ENCODE results near the gene LCMT1.

Gene LCMT1

DNA sequence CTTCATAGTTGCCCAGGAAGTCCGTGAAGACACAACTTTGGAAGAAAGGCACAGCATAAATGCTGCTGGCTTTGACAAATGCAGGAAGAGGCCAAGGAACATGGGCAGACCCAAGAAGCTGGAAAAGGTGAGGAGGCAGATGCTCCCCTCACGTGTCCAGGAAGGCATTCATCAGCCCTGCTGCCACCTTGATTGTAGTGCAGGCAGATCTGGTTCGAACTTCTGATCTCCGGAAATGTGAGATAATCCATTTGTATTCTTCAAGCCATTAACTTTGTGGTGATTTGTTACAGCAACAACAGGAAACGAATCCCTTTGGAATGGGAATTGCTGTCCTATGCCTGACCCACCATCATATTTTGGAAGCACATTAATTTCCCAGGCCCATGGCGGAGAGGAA, 28.5 kb upstream of the LCMT1 start:
- DNase-seq (ENCODE audit: low spot score), result no peak
- TF ChIP-seq, protein P1, sequence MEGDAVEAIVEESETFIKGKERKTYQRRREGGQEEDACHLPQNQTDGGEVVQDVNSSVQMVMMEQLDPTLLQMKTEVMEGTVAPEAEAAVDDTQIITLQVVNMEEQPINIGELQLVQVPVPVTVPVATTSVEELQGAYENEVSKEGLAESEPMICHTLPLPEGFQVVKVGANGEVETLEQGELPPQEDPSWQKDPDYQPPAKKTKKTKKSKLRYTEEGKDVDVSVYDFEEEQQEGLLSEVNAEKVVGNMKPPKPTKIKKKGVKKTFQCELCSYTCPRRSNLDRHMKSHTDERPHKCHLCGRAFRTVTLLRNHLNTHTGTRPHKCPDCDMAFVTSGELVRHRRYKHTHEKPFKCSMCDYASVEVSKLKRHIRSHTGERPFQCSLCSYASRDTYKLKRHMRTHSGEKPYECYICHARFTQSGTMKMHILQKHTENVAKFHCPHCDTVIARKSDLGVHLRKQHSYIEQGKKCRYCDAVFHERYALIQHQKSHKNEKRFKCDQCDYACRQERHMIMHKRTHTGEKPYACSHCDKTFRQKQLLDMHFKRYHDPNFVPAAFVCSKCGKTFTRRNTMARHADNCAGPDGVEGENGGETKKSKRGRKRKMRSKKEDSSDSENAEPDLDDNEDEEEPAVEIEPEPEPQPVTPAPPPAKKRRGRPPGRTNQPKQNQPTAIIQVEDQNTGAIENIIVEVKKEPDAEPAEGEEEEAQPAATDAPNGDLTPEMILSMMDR (IDR thresholded peaks at IDR 0.05), result no peak
- H3K4me3 ChIP-seq, result no peak overlapping the region

GRCh38 chr16:25083701-25084100, 27.8 kb upstream of the LCMT1 start:
- no peak overlapping the region for H3K4me3 ChIP-seq

More for the DNA sequence above, 28.5 kb upstream of the LCMT1 start:
- H3K27ac ChIP-seq, result no peak overlapping the region

GRCh38 chr16:25084797-25085196, 26.7 kb upstream of the LCMT1 start:
- no peak overlapping the region for H3K27ac ChIP-seq
- DNase-seq (ENCODE audit: low spot score), result no peak
- no peak overlapping the region for H3K4me3 ChIP-seq
- TF ChIP-seq, protein P1 (IDR thresholded peaks at IDR 0.05), result no peak

More at GRCh38 chr16:25083701-25084100, 27.8 kb upstream of the LCMT1 start:
- TF ChIP-seq, protein P1 (IDR thresholded peaks at IDR 0.05), result no peak
- H3K27ac ChIP-seq, result no peak overlapping the region
- no peak for DNase-seq (ENCODE audit: low spot score)

DNA sequence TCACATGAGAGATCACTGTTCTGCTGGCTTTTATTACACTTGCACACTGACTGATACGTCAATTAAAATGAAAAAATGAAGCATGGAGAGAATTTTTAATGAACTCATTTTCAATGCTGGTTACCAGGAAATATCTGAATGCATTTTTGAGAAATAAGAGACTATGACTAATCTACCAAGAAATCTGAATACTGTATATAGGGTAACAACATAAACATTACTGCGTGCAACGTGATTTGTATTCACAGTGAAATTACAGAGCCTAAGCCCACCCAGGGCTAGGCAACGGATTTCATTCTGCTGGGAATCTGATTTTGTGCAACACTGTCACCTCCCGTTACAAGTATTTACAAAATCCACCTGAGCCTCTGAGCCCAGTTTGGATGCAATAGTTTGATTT, 23.8 kb upstream of the LCMT1 start:
- Histone ChIP-seq H3K27ac (no peak overlapping the region), H3K4me3 (no peak overlapping the region)
- TF ChIP-seq, protein P1 (IDR thresholded peaks at IDR 0.05), result no peak
- DNase-seq (ENCODE audit: low spot score), result no peak

DNA sequence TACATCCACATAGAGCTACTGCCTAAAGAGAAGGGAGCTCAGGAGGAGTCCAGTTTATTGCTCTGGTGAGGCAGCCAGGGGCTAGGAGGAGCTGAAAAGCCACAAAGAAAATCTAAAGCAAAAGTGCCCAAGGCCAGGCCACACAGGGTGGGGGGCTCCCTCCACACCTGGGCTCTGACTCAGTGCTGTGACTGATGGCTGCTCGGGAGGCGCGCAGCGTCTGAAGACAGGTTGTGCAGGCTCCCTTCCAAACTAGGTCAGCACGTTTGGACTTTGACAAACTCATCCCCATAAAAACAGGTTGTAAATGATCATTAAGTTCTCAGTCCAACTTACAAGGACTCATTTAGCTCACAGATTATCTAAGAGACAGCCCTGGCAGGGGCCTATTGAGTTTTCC, 22.2 kb upstream of the LCMT1 start:
- Histone ChIP-seq H3K4me3 (no peak overlapping the region), H3K27ac (no peak overlapping the region)
- TF ChIP-seq, protein P1 (IDR thresholded peaks at IDR 0.05), result no peak
- DNase-seq (ENCODE audit: low spot score), result no peak

GRCh38 chr16:25092441-25092840, 19.1 kb upstream of the LCMT1 start:
- DNase-seq (ENCODE audit: low spot score), result no peak
- Histone ChIP-seq H3K4me3 (no peak overlapping the region), H3K27ac (no peak overlapping the region)
- TF ChIP-seq, protein P1 (IDR thresholded peaks at IDR 0.05), result no peak

DNA sequence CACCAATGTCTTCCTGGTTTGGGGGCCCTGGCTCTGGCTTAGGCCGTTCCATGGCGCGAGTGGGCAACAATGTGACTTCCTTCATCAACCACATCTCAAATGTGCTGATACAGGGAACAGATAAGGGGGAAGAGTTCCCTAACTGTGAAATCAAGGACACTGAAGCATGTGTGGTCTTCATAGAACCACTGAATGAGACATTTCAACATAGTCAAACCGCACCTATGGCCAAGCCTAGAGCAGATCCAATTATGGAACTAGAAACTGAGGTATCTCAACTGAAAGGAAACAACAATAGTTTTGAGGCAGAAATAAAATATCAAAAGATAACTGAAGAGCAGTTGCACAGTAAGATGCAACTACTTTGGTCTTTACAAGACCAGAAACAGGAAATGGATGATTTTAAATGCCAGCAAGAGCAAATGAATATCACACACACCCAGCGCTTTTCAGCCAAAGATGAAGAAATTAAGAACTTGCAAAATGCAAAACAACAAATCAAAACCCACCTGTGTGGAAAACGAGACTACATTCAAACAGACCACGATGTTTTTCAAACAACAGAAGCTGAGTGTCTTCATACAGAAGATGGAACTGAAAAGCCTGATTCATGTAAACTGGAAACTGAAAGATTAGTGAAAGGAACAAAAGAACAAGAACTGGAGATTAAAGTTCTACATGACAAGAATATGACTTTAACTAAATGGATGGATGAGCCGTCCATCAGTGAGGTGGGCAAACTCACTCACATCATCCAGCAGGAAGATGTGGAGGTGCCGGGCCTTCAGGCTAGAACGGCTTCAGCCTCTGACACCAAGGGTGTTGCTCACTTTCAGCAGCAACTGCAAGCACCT, 18.1 kb upstream of the LCMT1 start:
- Histone ChIP-seq H3K27ac (no peak overlapping the region), H3K4me3 (no peak overlapping the region)
- no peak for DNase-seq (ENCODE audit: low spot score)
- TF ChIP-seq, protein P1 (IDR thresholded peaks at IDR 0.05), result no peak

Measured in coronary artery (tissue), 2 donors.